Heart left ventricle (tissue), 13 donors: ENCODE measurements around the gene RITA1.

ENCODE experiments used
- POLR2A ChIP-seq, 2 donors: fragments of 450-650 bp; IDR thresholded peaks; one replicate each; pipeline ENCODE4 v1.6.1; 2017; ENCODE audit warnings: antibody characterized with exemption in 2 of 2, mild to moderate bottlenecking in 2 of 2, moderate library complexity in 2 of 2
- TF ChIP-seq, protein P1 (sequence below), 12 donors: fragments of 200-600 bp; sonication (generic) in 4 of 12; IDR thresholded peaks; one replicate each; pipeline versions ENCODE4 v1.5.0 to v1.8.0; 2018 to 2022; ENCODE audit warnings: antibody characterized with exemption in 12 of 12, mild to moderate bottlenecking in 5 of 12
- donor health status: ischemic (EF 13 %, LVEDD 7.1; RV severe dilation, severe dysfunction).
- donor health status: DM: no; HTN: yes; CAD: no.
- donor health status: DM: no; HTN: no; CAD: no.
- donor health status: ischemic (EF 25% LVEDD 6.9; RV normal size, moderate dysfunction).
- donor health status: ischemic (EF 25% LVEDD 5.7; RV mildly dilated, moderate dysfunction).
- donor health status: ischemic (EF 35%, LVEDD 5.7; RV mildly dilated, moderate dysfunction).
- donor health status: nonischemic (EF 11% LVEDD 7.7; RV severe dilation, severe dysfunction).
- donor health status: DM: yes; HTN: yes; CAD: no.
- donor health status: PGD.
- donor health status: ischemic (EF 29% LVEDD 5.4; RV normal size, mild dysfunction).
- donor health status: nonischemic (EF 23%, LVEDD 6.1; RV moderate dilation, normal function).

DNA sequence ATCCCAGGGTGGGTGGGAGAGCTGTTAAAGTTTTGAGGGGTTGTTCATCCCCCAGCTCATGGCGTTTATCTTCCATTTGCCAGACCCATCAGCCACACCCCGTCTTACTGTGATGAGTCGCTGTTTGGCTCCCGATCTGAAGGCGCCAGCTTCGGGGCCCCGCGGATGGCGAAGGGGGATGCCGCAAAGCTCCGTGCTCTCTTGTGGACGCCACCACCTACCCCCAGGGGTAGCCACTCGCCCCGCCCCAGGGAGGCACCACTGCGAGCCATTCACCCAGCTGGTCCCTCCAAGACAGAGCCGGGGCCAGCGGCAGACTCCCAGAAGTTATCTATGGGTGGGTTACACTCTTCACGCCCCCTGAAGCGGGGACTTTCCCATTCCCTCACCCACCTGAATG, 5.7 kb downstream of the RITA1 start:
- TF ChIP-seq POLR2A (IDR thresholded peaks at IDR 0.05), result no peak
- TF ChIP-seq, protein P1, sequence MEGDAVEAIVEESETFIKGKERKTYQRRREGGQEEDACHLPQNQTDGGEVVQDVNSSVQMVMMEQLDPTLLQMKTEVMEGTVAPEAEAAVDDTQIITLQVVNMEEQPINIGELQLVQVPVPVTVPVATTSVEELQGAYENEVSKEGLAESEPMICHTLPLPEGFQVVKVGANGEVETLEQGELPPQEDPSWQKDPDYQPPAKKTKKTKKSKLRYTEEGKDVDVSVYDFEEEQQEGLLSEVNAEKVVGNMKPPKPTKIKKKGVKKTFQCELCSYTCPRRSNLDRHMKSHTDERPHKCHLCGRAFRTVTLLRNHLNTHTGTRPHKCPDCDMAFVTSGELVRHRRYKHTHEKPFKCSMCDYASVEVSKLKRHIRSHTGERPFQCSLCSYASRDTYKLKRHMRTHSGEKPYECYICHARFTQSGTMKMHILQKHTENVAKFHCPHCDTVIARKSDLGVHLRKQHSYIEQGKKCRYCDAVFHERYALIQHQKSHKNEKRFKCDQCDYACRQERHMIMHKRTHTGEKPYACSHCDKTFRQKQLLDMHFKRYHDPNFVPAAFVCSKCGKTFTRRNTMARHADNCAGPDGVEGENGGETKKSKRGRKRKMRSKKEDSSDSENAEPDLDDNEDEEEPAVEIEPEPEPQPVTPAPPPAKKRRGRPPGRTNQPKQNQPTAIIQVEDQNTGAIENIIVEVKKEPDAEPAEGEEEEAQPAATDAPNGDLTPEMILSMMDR (IDR thresholded peaks at IDR 0.05), result no peak
